Urothelium cell line (cell line): ENCODE data around the gene MCC.
A peak's percentile ranks its signal among the peaks of the same experiment; 100 is the strongest.
"Not testable (repeated sequence)": the region's sequence is repeated elsewhere in the genome, so short reads cannot be mapped to it uniquely, and the experiment has no call there.

Source experiments
- DNase-seq: peaks from one replicate; pipeline ENCODE4 v3.0.0; 2011; ENCODE audit warnings: low spot score, mixed read lengths
- FAIRE-seq: peaks from 2 replicates; lab custom pipeline; 2011; peaks lifted over from hg19 to GRCh38; lab: Jason Lieb, UNC

Gene MCC

GRCh38 chr5:113433071-113433470 is 55.2 kb downstream of the MCC start:
- FAIRE-seq (no peak), DNase-seq (no peak)

- no peak for FAIRE-seq
- DNase-seq = no peak
These were observed 60.2 kb downstream of the MCC start for GRCh38 chr5:113427871-113428574.

GRCh38 chr5:113425909-113426308 is 62.3 kb downstream of the MCC start:
- FAIRE-seq (no peak), DNase-seq (no peak)

- FAIRE-seq = no peak
- no peak for DNase-seq
These were observed 66.6 kb downstream of the MCC start for GRCh38 chr5:113421693-113422092.

GRCh38 chr5:113405530-113405929 is 82.7 kb downstream of the MCC start:
- FAIRE-seq (no peak), DNase-seq (no peak)

GRCh38 chr5:113404269-113404668 is 84.0 kb downstream of the MCC start:
- no peak for DNase-seq
- FAIRE-seq = no peak

GRCh38 chr5:113397986-113398385 is 90.3 kb downstream of the MCC start:
- not testable (repeated sequence) for DNase-seq, FAIRE-seq

- DNase-seq (no peak), FAIRE-seq (no peak)
These were observed 91.2 kb downstream of the MCC start for GRCh38 chr5:113397046-113397445.

- FAIRE-seq (no peak), DNase-seq (no peak)
These were observed 93.6 kb downstream of the MCC start for GRCh38 chr5:113394658-113395057.

GRCh38 chr5:113390224-113390623 is 98.0 kb downstream of the MCC start:
- DNase-seq (no peak), FAIRE-seq (no peak)

GRCh38 chr5:113389116-113389515 is 99.1 kb downstream of the MCC start:
- no peak for FAIRE-seq

GRCh38 chr5:113387844-113388243 is 100.4 kb downstream of the MCC start:
- DNase-seq = no peak
- FAIRE-seq = no peak

More at GRCh38 chr5:113389116-113389515, 99.1 kb downstream of the MCC start:
- DNase-seq = no peak

- DNase-seq (no peak), FAIRE-seq (no peak)
These were observed 103.4 kb downstream of the MCC start for GRCh38 chr5:113384782-113385285.

- FAIRE-seq (no peak), DNase-seq (peak; percentile 36)
These were observed 105.5 kb downstream of the MCC start for GRCh38 chr5:113382731-113383130.

GRCh38 chr5:113381791-113382190 is 106.5 kb downstream of the MCC start:
- no peak for FAIRE-seq
- no peak for DNase-seq

- FAIRE-seq = no peak
- DNase-seq = no peak
These were observed 107.4 kb downstream of the MCC start for GRCh38 chr5:113380807-113381326.

GRCh38 chr5:113379936-113380806 is 108.1 kb downstream of the MCC start:
- DNase-seq = no peak
- FAIRE-seq = no peak

GRCh38 chr5:113378959-113379541 is 109.2 kb downstream of the MCC start:
- DNase-seq (peak; percentile 58), FAIRE-seq (no peak)

GRCh38 chr5:113378514-113378913 is 109.7 kb downstream of the MCC start:
- DNase-seq = no peak
- FAIRE-seq = no peak

GRCh38 chr5:113378081-113378480 is 110.2 kb downstream of the MCC start:
- no peak for FAIRE-seq
- DNase-seq = no peak

GRCh38 chr5:113376640-113377039 is 111.6 kb downstream of the MCC start:
- no peak for FAIRE-seq
- no peak for DNase-seq
